Stimulated activated CD8-positive, alpha-beta memory T cell treated with anti-CD3 and anti-CD28 coated beads, Interleukin-2, amount 100 ng/mL, for 1 hour (primary cell): ENCODE results near the gene KCNN2.
"Not testable (repeated sequence)": the region's sequence is repeated elsewhere in the genome, so short reads cannot be mapped to it uniquely, and the experiment has no call there.

ENCODE experiments used
- DNase-seq, 2 donors: peaks; one replicate each; pipeline ENCODE4 v3.0.0-alpha.2; 2020; ENCODE audit warnings: low read depth in 2 of 2

KCNN2 gene

GRCh38 chr5:114418176-114419066 lies 56.6 kb downstream of the KCNN2 start:
- DNase-seq, result no peak

GRCh38 chr5:114419067-114419388 lies 57.2 kb downstream of the KCNN2 start:
- DNase-seq, result no peak

GRCh38 chr5:114419959-114420358 lies 58.1 kb downstream of the KCNN2 start:
- DNase-seq, result no peak

GRCh38 chr5:114427204-114427603 lies 65.3 kb downstream of the KCNN2 start:
- no peak for DNase-seq

- DNase-seq, result no peak
These were observed 68.7 kb downstream of the KCNN2 start for GRCh38 chr5:114430532-114430931.

- not testable (repeated sequence) for DNase-seq
These were observed 70.8 kb downstream of the KCNN2 start for GRCh38 chr5:114432684-114433083.

- DNase-seq, result no peak
These were observed 72.7 kb downstream of the KCNN2 start for GRCh38 chr5:114434396-114435219.

GRCh38 chr5:114435220-114435481 lies 73.3 kb downstream of the KCNN2 start:
- no peak for DNase-seq

- DNase-seq, result no peak
These were observed 74.0 kb downstream of the KCNN2 start for GRCh38 chr5:114435885-114436299.

- no peak for DNase-seq
These were observed 76.1 kb downstream of the KCNN2 start for GRCh38 chr5:114437936-114438335.

- DNase-seq, result no peak
These were observed 76.6 kb downstream of the KCNN2 start for GRCh38 chr5:114438471-114438870.

GRCh38 chr5:114447084-114447773 lies 85.4 kb downstream of the KCNN2 start:
- no peak for DNase-seq

GRCh38 chr5:114448481-114448880 lies 86.6 kb downstream of the KCNN2 start:
- no peak for DNase-seq

GRCh38 chr5:114449860-114450421 lies 88.1 kb downstream of the KCNN2 start:
- DNase-seq, result no peak

- DNase-seq, result no peak
These were observed 88.6 kb downstream of the KCNN2 start for GRCh38 chr5:114450437-114450836.

GRCh38 chr5:114458726-114459125 lies 96.9 kb downstream of the KCNN2 start:
- no peak for DNase-seq

- no peak for DNase-seq
These were observed 105.3 kb downstream of the KCNN2 start for GRCh38 chr5:114467171-114467570.

GRCh38 chr5:114467729-114468128 lies 105.9 kb downstream of the KCNN2 start:
- DNase-seq, result no peak

- no peak for DNase-seq
These were observed 107.5 kb downstream of the KCNN2 start for GRCh38 chr5:114469372-114469771.

GRCh38 chr5:114471529-114471928 lies 109.7 kb downstream of the KCNN2 start:
- no peak for DNase-seq

- no peak for DNase-seq
These were observed 111.7 kb downstream of the KCNN2 start for GRCh38 chr5:114473541-114473940.

- DNase-seq, result no peak
These were observed 116.0 kb downstream of the KCNN2 start for GRCh38 chr5:114477816-114478334.
